Measurements from ENCODE around the gene MERTK.

The MERTK gene

GRCh38 chr2:111975053-111975552 is 76.7 kb downstream of the MERTK start:
- no peaks in the 10 kb centered on the region for H3K4me1 ChIP-seq (ENCODE audit: control insufficient read depth, insufficient read depth, low read length, poor library complexity, severe bottlenecking)
- peaks cover 7% of the 10 kb centered on the region for H3K27me3 ChIP-seq (replicated peaks; ENCODE audit: control insufficient read depth, insufficient read depth, low read length, poor library complexity, severe bottlenecking)
- H3K36me3 ChIP-seq (ENCODE audit: control insufficient read depth, insufficient read depth, low read length): no peaks in the 10 kb centered on the region
- H3K9me3 ChIP-seq (ENCODE audit: control insufficient read depth, low read length): no peaks in the 10 kb centered on the region
- H3K4me3 ChIP-seq (ENCODE audit: insufficient read depth, low read depth, low read length, poor library complexity, severe bottlenecking): no peak overlapping the region
- no peak for DNase-seq
- no peak overlapping the region for H3K27ac ChIP-seq (ENCODE audit: insufficient read depth, low read length, poor library complexity, severe bottlenecking)

GRCh38 chr2:111975819-111976218 is 77.4 kb downstream of the MERTK start:
- H3K27ac ChIP-seq (ENCODE audit: insufficient read depth, low read length, poor library complexity, severe bottlenecking): no peak overlapping the region
- peaks cover 7% of the 10 kb centered on the region for H3K27me3 ChIP-seq (replicated peaks; ENCODE audit: control insufficient read depth, insufficient read depth, low read length, poor library complexity, severe bottlenecking)
- H3K36me3 ChIP-seq (ENCODE audit: control insufficient read depth, insufficient read depth, low read length): no peaks in the 10 kb centered on the region
- H3K4me1 ChIP-seq (ENCODE audit: control insufficient read depth, insufficient read depth, low read length, poor library complexity, severe bottlenecking): no peaks in the 10 kb centered on the region
- no peak for DNase-seq
- H3K9me3 ChIP-seq (ENCODE audit: control insufficient read depth, low read length): no peaks in the 10 kb centered on the region
- no peak overlapping the region for H3K4me3 ChIP-seq (ENCODE audit: insufficient read depth, low read depth, low read length, poor library complexity, severe bottlenecking)

GRCh38 chr2:111977240-111977639 is 78.8 kb downstream of the MERTK start:
- no peak for DNase-seq
- H3K4me3 ChIP-seq (ENCODE audit: insufficient read depth, low read depth, low read length, poor library complexity, severe bottlenecking): no peak overlapping the region
- no peak overlapping the region for H3K27ac ChIP-seq (ENCODE audit: insufficient read depth, low read length, poor library complexity, severe bottlenecking)
- H3K36me3 ChIP-seq (ENCODE audit: control insufficient read depth, insufficient read depth, low read length): no peaks in the 10 kb centered on the region
- no peaks in the 10 kb centered on the region for H3K9me3 ChIP-seq (ENCODE audit: control insufficient read depth, low read length)
- H3K27me3 ChIP-seq (replicated peaks; ENCODE audit: control insufficient read depth, insufficient read depth, low read length, poor library complexity, severe bottlenecking): peaks cover 7% of the 10 kb centered on the region
- H3K4me1 ChIP-seq (ENCODE audit: control insufficient read depth, insufficient read depth, low read length, poor library complexity, severe bottlenecking): no peaks in the 10 kb centered on the region

- Histone ChIP-seq H3K27ac (ENCODE audit: insufficient read depth, low read length, poor library complexity, severe bottlenecking) (no peak overlapping the region), H3K27me3 (replicated peaks; ENCODE audit: control insufficient read depth, insufficient read depth, low read length, poor library complexity, severe bottlenecking) (no peaks in the 10 kb centered on the region), H3K36me3 (ENCODE audit: control insufficient read depth, insufficient read depth, low read length) (no peaks in the 10 kb centered on the region), H3K4me1 (ENCODE audit: control insufficient read depth, insufficient read depth, low read length, poor library complexity, severe bottlenecking) (no peaks in the 10 kb centered on the region), H3K9me3 (ENCODE audit: control insufficient read depth, low read length) (no peaks in the 10 kb centered on the region), H3K4me3 (ENCODE audit: insufficient read depth, low read depth, low read length, poor library complexity, severe bottlenecking) (no peak overlapping the region)
- DNase-seq: no peak
Measured at GRCh38 chr2:111978452-111979170, 80.2 kb downstream of the MERTK start.

- no peaks in the 10 kb centered on the region for H3K9me3 ChIP-seq (ENCODE audit: control insufficient read depth, low read length)
- H3K4me3 ChIP-seq (ENCODE audit: insufficient read depth, low read depth, low read length, poor library complexity, severe bottlenecking): no peak overlapping the region
- no peaks in the 10 kb centered on the region for H3K36me3 ChIP-seq (ENCODE audit: control insufficient read depth, insufficient read depth, low read length)
- H3K4me1 ChIP-seq (ENCODE audit: control insufficient read depth, insufficient read depth, low read length, poor library complexity, severe bottlenecking): no peaks in the 10 kb centered on the region
- H3K27ac ChIP-seq (ENCODE audit: insufficient read depth, low read length, poor library complexity, severe bottlenecking): no peak overlapping the region
- DNase-seq: no peak
- H3K27me3 ChIP-seq (replicated peaks; ENCODE audit: control insufficient read depth, insufficient read depth, low read length, poor library complexity, severe bottlenecking): no peaks in the 10 kb centered on the region
Measured at GRCh38 chr2:111981666-111982065, 83.3 kb downstream of the MERTK start.

- Histone ChIP-seq H3K4me3 (ENCODE audit: insufficient read depth, low read depth, low read length, poor library complexity, severe bottlenecking) (no peak overlapping the region), H3K36me3 (ENCODE audit: control insufficient read depth, insufficient read depth, low read length) (no peaks in the 10 kb centered on the region), H3K27ac (ENCODE audit: insufficient read depth, low read length, poor library complexity, severe bottlenecking) (no peak overlapping the region), H3K4me1 (ENCODE audit: control insufficient read depth, insufficient read depth, low read length, poor library complexity, severe bottlenecking) (no peaks in the 10 kb centered on the region), H3K27me3 (replicated peaks; ENCODE audit: control insufficient read depth, insufficient read depth, low read length, poor library complexity, severe bottlenecking) (no peaks in the 10 kb centered on the region), H3K9me3 (ENCODE audit: control insufficient read depth, low read length) (no peaks in the 10 kb centered on the region)
- DNase-seq: no peak
Measured at GRCh38 chr2:111982822-111983221, 84.4 kb downstream of the MERTK start.

- no peaks in the 10 kb centered on the region for H3K27me3 ChIP-seq (replicated peaks; ENCODE audit: control insufficient read depth, insufficient read depth, low read length, poor library complexity, severe bottlenecking)
- no peak for DNase-seq
- no peaks in the 10 kb centered on the region for H3K36me3 ChIP-seq (ENCODE audit: control insufficient read depth, insufficient read depth, low read length)
- H3K27ac ChIP-seq (ENCODE audit: insufficient read depth, low read length, poor library complexity, severe bottlenecking): no peak overlapping the region
- H3K4me1 ChIP-seq (ENCODE audit: control insufficient read depth, insufficient read depth, low read length, poor library complexity, severe bottlenecking): no peaks in the 10 kb centered on the region
- no peaks in the 10 kb centered on the region for H3K9me3 ChIP-seq (ENCODE audit: control insufficient read depth, low read length)
- H3K4me3 ChIP-seq (ENCODE audit: insufficient read depth, low read depth, low read length, poor library complexity, severe bottlenecking): no peak overlapping the region
Measured at GRCh38 chr2:111983478-111984212, 85.2 kb downstream of the MERTK start.

- Histone ChIP-seq H3K27me3 (replicated peaks; ENCODE audit: control insufficient read depth, insufficient read depth, low read length, poor library complexity, severe bottlenecking) (no peaks in the 10 kb centered on the region), H3K4me1 (ENCODE audit: control insufficient read depth, insufficient read depth, low read length, poor library complexity, severe bottlenecking) (no peaks in the 10 kb centered on the region), H3K4me3 (ENCODE audit: insufficient read depth, low read depth, low read length, poor library complexity, severe bottlenecking) (no peak overlapping the region), H3K9me3 (ENCODE audit: control insufficient read depth, low read length) (no peaks in the 10 kb centered on the region), H3K36me3 (ENCODE audit: control insufficient read depth, insufficient read depth, low read length) (no peaks in the 10 kb centered on the region), H3K27ac (ENCODE audit: insufficient read depth, low read length, poor library complexity, severe bottlenecking) (no peak overlapping the region)
- no peak for DNase-seq
Measured at GRCh38 chr2:111984213-111984604, 85.8 kb downstream of the MERTK start.

- H3K4me3 ChIP-seq (ENCODE audit: insufficient read depth, low read depth, low read length, poor library complexity, severe bottlenecking): no peak overlapping the region
- DNase-seq: no peak
- no peaks in the 10 kb centered on the region for H3K9me3 ChIP-seq (ENCODE audit: control insufficient read depth, low read length)
- H3K27ac ChIP-seq (ENCODE audit: insufficient read depth, low read length, poor library complexity, severe bottlenecking): no peak overlapping the region
- no peaks in the 10 kb centered on the region for H3K4me1 ChIP-seq (ENCODE audit: control insufficient read depth, insufficient read depth, low read length, poor library complexity, severe bottlenecking)
- H3K36me3 ChIP-seq (ENCODE audit: control insufficient read depth, insufficient read depth, low read length): no peaks in the 10 kb centered on the region
- H3K27me3 ChIP-seq (replicated peaks; ENCODE audit: control insufficient read depth, insufficient read depth, low read length, poor library complexity, severe bottlenecking): no peaks in the 10 kb centered on the region
Measured at GRCh38 chr2:111985514-111985913, 87.1 kb downstream of the MERTK start.
